GM12892 (cell line): Measurements from ENCODE around the gene TRIO.

Experiments
- DNase-seq: peaks from one replicate; pipeline ENCODE4 v3.0.0; 2011; ENCODE audit not compliant: insufficient read length
- FAIRE-seq: peaks from 2 replicates; lab custom pipeline; 2011; peaks lifted over from hg19 to GRCh38; lab: Jason Lieb, UNC
- POLR2A ChIP-seq: IDR thresholded peaks from 2 replicates; pipeline ENCODE4 v1.6.1; 2011; ENCODE audit warnings: low read depth, low read length, control low read depth
- POLR2AphosphoS5 ChIP-seq: IDR thresholded peaks from 2 replicates; pipeline ENCODE4 v1.6.1; 2011; ENCODE audit warnings: low read depth, low read length, control low read depth
- TAF1 ChIP-seq: IDR thresholded peaks from 2 replicates; pipeline ENCODE4 v1.6.1; 2011; ENCODE audit warnings: low read depth, mild to moderate bottlenecking, control low read depth, low read length, borderline replicate concordance

Gene TRIO

DNA sequence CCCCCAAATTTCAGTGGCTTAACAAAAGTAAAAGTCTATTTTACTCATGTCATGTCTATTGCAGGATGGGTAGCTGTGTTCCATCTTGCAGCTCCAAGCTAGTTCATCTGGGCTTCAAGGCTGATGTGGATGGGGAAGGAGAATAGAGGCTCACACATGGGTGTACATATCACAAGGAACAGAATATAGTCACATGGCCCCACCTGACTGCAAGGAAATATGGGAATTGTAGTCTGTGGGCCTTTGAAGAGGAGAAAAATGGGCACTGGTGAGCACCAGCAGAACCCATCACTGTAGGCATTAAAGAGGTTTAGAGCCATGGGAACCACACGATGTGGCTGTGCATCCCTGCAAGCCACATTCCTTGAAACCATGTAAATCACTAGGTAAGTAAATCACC, 17.9 kb upstream of the TRIO start:
- TF ChIP-seq POLR2A, result no peak
- no peak for TF ChIP-seq POLR2AphosphoS5
- no peak for DNase-seq
- no peak for FAIRE-seq

DNA sequence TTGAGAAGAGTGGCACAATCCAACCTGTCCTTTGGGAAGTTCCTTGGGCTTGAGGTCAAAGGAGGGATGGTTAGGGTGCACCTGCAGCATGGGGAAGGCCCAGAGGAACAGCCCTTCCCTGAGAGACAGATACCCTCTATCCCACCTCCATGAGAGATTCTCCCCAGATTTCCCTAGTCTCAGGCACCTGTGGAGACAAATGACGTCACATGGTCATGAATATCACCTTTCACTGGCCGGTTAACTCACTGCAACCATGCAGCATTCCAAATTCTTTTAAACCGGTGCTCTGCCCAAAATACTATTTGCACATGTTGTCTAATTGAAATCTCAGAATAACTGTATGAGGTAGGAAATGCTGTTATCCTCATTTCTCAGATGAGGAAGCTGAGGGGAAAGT, 15.6 kb upstream of the TRIO start:
- FAIRE-seq (no peak), DNase-seq (no peak)
- TF ChIP-seq POLR2AphosphoS5, result no peak
- no peak for TF ChIP-seq TAF1
- no peak for TF ChIP-seq POLR2A

DNA sequence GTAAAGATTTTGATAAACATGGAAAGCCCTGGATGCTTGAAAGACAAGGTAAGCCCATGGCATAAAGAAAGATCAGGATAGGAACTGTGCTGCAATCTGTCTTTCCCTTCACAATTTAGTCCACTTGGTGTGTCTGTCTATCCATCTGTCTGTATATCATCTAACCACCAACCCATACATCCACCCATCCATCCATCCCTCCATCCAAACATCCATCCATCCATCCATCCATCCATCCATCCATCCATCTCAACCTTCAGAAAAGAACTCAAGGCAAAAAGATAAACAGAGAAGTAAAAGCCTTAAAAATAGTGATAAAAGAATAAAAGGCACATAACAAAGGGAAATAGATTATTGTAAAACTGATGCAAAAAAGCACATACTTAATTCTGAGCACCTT, 15.1 kb upstream of the TRIO start:
- FAIRE-seq (no peak), DNase-seq (no peak)
- no peak for TF ChIP-seq POLR2AphosphoS5
- no peak for TF ChIP-seq TAF1
- TF ChIP-seq POLR2A, result no peak

DNA sequence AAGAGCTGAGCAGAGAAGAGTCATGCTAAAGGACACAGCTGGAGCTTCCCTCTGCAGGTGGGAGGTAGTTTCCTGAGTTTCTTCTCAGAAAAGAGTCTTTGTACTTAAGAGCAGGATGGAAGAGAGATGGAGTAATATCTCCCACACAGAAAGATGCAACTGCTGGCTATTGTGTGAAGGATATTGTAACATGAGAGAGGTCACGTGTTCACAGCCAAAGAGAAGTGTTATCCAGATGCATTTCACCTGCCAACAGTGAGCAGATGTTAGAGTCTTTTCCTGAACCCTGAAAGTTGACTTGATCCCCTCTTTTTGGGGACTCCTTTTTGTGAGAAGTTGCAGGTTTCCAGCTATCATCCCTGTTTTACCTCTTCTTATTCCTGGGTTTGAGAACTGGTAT, 14.0 kb upstream of the TRIO start:
- TF ChIP-seq POLR2A (no peak), POLR2AphosphoS5 (no peak), TAF1 (no peak)
- DNase-seq, result no peak
- no peak for FAIRE-seq

DNA sequence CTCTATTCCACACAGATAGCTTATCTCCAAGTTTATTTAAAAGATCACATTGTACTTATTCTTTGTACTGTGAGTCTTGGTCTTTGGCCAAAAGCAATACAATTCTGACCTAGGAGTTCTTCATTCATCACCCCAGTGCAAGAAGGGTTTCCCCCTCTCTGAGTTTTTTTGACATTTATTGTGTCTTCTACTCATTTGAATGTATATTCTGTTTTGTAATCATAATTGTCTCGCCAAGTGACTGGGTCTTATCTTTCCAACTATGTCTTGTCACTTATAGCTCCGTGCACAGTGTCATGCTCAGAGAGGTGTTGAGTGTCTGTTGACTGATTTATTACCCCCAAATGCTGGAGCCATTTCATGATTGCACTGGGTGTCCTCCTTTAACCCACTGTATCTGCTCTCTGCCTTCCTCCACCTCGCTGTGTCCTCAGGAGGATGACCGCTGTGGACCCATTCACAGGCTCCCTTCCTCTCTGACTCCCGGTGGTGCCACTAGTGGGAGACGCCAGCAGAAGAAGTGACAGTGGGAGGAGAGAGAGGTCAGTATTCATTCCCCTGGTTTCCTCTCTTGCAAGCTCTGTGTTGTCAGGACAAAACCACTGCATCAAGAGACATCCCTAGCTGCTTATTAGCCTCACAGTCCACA, 11.2 kb upstream of the TRIO start:
- DNase-seq (no peak), FAIRE-seq (no peak)
- no peak for TF ChIP-seq POLR2AphosphoS5
- no peak for TF ChIP-seq TAF1
- no peak for TF ChIP-seq POLR2A

DNA sequence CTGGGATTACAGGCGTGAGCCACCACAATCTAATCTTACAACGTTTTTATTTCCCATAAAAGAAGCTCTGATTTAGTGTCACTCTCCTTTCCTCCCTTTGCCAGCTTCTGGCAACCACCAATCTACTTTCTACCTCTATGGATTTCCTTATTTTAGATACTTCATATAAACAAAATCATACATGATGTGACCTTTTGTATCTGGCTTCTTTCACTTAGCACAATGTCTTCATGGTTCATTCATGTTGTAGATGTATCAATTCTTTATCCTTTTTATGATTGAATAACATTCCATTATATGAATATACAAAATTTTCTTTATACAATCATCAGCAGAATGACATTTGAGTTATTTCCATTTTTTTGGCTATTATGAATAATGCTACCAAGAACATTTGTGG, 9.7 kb upstream of the TRIO start:
- TF ChIP-seq POLR2A, result no peak
- no peak for TF ChIP-seq TAF1
- no peak for TF ChIP-seq POLR2AphosphoS5
- FAIRE-seq, result no peak

DNA sequence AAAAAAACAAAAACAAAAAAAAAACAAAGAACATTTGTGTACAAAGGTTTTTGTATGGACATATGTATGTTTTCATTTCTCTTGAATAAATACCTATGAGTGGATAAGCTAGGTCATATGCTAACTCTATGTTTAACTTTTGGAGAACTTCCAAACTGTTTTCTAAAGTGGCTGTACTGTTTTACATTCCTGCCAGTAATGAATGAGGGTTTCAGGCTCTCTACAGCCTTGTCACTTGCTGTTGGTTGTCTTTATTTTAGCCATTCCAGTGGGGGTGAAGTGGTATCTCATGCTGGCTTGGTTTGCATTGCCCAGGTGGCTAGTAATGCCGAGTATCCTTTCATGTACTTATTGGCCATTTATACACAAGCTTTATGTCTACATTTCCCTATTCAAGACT, 9.1 kb upstream of the TRIO start:
- TF ChIP-seq POLR2AphosphoS5 (no peak), TAF1 (no peak), POLR2A (no peak)
- no peak for DNase-seq
- FAIRE-seq, result no peak

More for the DNA sequence above, 9.7 kb upstream of the TRIO start:
- no peak for DNase-seq

DNA sequence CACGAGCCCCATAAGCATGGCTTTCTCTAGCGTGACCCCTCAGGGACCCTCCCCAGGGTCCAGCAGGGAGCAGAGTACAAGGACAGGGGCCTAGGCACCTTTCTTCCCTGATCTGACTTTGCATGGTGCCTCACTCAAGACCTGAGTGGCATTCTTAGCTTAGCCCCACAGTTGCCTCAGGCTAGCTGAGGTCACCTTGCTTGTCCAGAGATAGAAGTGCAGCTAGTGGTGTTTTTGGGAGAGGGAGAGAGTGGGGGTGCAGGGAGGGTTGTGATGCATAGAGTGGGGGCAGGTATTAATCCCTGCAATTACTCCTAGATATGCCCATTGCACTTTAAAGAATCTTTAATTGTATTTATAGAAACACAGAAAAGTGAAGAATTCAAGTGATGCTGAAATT, 8.4 kb upstream of the TRIO start:
- DNase-seq, result no peak
- FAIRE-seq, result no peak
- TF ChIP-seq POLR2A (no peak), POLR2AphosphoS5 (no peak), TAF1 (no peak)

DNA sequence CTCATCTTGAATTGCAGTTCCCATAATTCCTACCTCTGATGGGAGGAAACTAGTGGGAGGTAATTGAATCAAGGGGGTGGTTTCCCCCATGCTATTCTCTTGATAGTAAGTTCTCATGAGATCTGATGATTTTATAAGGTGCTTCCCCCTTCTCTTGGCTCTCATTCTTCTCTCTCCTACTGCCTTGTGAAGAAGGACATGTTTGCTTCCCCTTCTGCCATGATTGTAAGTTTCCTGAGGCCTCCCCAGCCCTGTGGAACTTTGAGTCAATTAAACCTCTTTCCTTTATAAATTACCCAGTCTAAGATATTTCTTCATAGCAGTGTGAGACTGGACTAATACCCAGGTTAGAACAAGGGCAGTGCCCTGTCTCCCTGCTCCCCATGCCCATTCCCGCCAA, 7.5 kb upstream of the TRIO start:
- TF ChIP-seq TAF1, result no peak
- no peak for TF ChIP-seq POLR2AphosphoS5
- TF ChIP-seq POLR2A, result no peak
- DNase-seq (no peak), FAIRE-seq (no peak)

DNA sequence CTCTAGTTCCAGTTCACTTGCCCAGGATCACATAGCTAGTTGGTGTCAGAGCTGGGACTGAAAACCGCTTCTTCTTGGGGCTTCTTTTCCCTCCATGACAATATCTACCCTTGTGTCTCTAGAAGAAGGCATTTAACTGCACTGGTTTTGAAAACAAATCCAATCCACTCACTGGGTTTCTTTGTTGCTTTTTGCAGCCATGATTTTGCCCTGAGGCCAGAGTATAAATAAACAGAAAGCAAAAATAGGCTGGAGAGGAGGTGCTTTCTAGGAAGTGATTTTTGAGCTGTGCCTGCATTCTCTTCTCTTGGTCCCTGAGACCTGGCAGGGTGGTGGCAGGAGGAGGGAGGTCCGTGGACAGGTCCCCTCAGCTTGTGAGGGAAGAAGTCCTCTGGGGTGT, 6.9 kb upstream of the TRIO start:
- TF ChIP-seq POLR2AphosphoS5 (no peak), POLR2A (no peak), TAF1 (no peak)
- no peak for FAIRE-seq
- DNase-seq, result no peak

DNA sequence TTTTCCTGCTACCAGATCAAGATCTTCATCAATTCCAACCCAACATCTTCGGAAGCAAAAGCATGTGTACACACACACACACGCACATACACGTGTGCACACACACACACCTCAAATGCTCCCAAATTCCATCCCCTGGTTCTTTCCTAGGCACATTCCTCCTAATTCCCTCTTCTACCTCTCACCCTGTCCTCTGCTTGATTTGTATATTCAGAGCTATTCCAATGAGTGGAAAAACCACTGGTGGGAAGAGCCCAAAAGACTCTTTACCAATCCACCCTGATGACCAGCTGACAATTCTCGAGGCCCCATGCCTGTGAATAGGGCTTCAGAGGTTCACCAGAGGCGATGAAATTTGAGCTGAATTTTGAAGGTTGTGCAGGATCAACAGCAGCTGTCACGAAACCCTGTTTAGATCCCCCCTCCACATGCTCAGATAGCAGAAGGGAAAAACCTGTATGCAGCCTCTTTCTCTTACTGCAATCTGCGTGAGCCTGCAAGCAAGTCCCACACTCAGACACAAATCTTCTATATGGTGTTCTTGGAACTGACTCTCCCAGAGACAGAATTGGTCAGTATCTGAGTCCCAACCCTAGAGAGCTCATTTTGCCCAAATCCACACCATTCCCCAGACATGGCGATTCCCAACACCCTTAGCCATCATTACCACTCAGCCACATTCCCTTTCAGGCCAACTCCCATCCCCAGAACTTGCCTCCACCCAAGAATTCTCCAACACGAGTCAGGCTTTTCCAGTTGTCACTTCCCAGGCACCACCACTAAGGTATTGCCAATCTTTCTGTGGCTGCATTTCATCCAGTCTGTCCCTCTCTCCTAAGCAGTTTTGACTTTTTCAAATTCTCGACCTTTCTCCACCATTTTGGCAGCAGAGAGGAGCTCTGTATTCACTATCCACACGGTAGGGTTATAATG, 4.3 kb upstream of the TRIO start:
- FAIRE-seq (no peak), DNase-seq (no peak)
- TF ChIP-seq POLR2A (no peak), POLR2AphosphoS5 (no peak)

DNA sequence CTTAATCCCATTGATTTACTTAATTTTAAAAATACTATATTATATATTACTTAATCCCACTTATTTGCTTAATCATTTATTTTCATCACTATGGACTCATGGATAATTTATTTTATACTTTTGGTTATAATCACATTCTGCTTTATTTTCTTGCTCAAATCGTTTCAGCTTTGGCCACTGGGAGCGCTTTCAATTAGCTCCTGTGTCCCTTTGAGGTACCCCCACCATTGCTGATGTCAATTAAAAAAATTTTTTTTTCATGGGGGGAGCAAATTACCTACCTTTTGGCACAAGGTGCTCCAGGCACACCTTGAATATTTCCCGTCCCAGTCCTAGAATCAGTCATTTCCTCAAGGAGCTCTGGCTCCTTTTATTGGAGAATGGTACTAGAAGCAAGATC, 1.4 kb upstream of the TRIO start:
- TF ChIP-seq TAF1 (no peak), POLR2A (no peak), POLR2AphosphoS5 (no peak)
- FAIRE-seq, result no peak
- DNase-seq, result no peak
